MM.1S (cell line): ENCODE data around the gene AAK1.

Experiments used
- DNase-seq: peaks from one replicate; pipeline ENCODE4 v3.0.0-alpha.2; 2015
- H2AFZ ChIP-seq: fragments of 300-600 bp; sonication (generic); 2 replicates; pipeline ENCODE4 v1.6.0; 2016; ENCODE audit warnings: antibody characterized with exemption, low read length
- H3F3A ChIP-seq: fragments of 300-600 bp; sonication (generic); 2 replicates; pipeline ENCODE4 v1.6.1; 2016; ENCODE audit warnings: mild to moderate bottlenecking, antibody characterized with exemption, low read length, moderate library complexity, mixed read lengths; ENCODE audit not compliant: insufficient read depth
- H3K27ac ChIP-seq: fragments of 300-600 bp; sonication (generic); 2 replicates; pipeline ENCODE4 v1.5.1; 2016; ENCODE audit warnings: mild to moderate bottlenecking, low read length
- H3K27me3 ChIP-seq: fragments of 300-600 bp; sonication (generic); replicated peaks from 2 replicates; pipeline ENCODE4 v1.6.0; 2016; ENCODE audit warnings: low read length; ENCODE audit not compliant: insufficient read depth
- H3K36me3 ChIP-seq: fragments of 300-600 bp; sonication (generic); replicated peaks from 2 replicates; pipeline ENCODE4 v1.6.1; 2016; ENCODE audit warnings: mild to moderate bottlenecking, low read length, mixed read lengths; ENCODE audit not compliant: insufficient read depth
- H3K4me1 ChIP-seq: fragments of 300-600 bp; sonication (generic); 2 replicates; pipeline ENCODE4 v1.6.1; 2016; ENCODE audit warnings: low read length, mixed read lengths
- H3K4me2 ChIP-seq: fragments of 300-600 bp; sonication (generic); 2 replicates; pipeline ENCODE4 v1.6.0; 2016; ENCODE audit warnings: low read depth, low read length
- H3K4me3 ChIP-seq: fragments of 300-600 bp; sonication (generic); 2 replicates; pipeline ENCODE4 v1.5.1; 2016; ENCODE audit warnings: low read length, mixed read lengths
- H3K79me2 ChIP-seq: fragments of 300-600 bp; sonication (generic); 2 replicates; pipeline ENCODE4 v1.6.1; 2016; ENCODE audit warnings: mixed run types, low read length, mixed read lengths
- H3K9ac ChIP-seq: fragments of 300-600 bp; sonication (generic); 2 replicates; pipeline ENCODE4 v1.6.1; 2016; ENCODE audit warnings: low read length, mixed read lengths
- H3K9me2 ChIP-seq: fragments of 300-600 bp; sonication (generic); replicated peaks from 2 replicates; pipeline ENCODE4 v1.6.1; 2016; ENCODE audit warnings: mild to moderate bottlenecking, low read length, mixed read lengths; ENCODE audit not compliant: insufficient read depth
- H3K9me3 ChIP-seq: fragments of 300-600 bp; sonication (generic); replicated peaks from 2 replicates; pipeline ENCODE4 v1.6.1; 2016; ENCODE audit warnings: mild to moderate bottlenecking, low read length, mixed read lengths; ENCODE audit not compliant: insufficient read depth
- H4K20me1 ChIP-seq: fragments of 300-600 bp; sonication (generic); 2 replicates; pipeline ENCODE4 v1.6.1; 2016; ENCODE audit warnings: mild to moderate bottlenecking, low read length, moderate library complexity, mixed read lengths; ENCODE audit not compliant: insufficient read depth
- EZH2 ChIP-seq: fragments of 300-600 bp; sonication (generic); optimal IDR thresholded peaks from 2 replicates; pipeline ENCODE3; 2017; ENCODE audit warnings: low read depth, mild to moderate bottlenecking, antibody characterized with exemption, low read length, mixed read lengths
- EZH2phosphoT487 ChIP-seq: fragments of 300-600 bp; sonication (generic); IDR thresholded peaks from 2 replicates; pipeline ENCODE4 v1.6.1; 2018; ENCODE audit warnings: antibody characterized with exemption, low read length
- TF ChIP-seq, protein P1 (sequence below): fragments of 300-600 bp; sonication (generic); IDR thresholded peaks from 2 replicates; pipeline ENCODE4 v1.5.1; 2016; ENCODE audit warnings: antibody characterized with exemption, low read length, mixed read lengths

AAK1 gene

DNA sequence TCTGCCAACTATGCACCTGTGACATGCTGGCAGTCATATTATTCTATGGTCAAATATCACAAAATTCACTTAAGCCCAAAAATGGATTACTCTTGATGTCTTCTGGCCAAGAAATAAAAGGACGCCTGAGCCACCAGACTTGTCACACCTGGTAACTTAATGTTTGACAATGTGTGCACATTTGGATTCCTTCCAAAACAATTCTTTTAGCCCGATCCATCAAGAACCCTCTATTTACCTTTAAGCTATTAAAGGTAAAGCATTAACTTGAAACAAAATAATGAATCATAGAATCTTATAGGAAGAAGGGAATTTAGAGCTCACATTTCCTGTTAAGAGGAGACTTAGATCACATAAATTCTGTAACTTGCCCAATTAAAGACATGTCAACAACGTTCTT lies 159.8 kb downstream of the AAK1 start:
- Histone ChIP-seq H3K27me3 (no peaks in the 10 kb centered on the region), H3K36me3 (no peaks in the 10 kb centered on the region), H2AFZ (no peak overlapping the region), H4K20me1 (no peaks in the 10 kb centered on the region), H3K9ac (no peak overlapping the region), H3F3A (no peaks in the 10 kb centered on the region), H3K9me3 (no peaks in the 10 kb centered on the region), H3K4me2 (no peak overlapping the region), H3K9me2 (no peaks in the 10 kb centered on the region), H3K79me2 (no peaks in the 10 kb centered on the region), H3K4me1 (no peaks in the 10 kb centered on the region), H3K4me3 (no peak overlapping the region), H3K27ac (no peak overlapping the region)
- no peak for DNase-seq
- TF ChIP-seq, protein P1, sequence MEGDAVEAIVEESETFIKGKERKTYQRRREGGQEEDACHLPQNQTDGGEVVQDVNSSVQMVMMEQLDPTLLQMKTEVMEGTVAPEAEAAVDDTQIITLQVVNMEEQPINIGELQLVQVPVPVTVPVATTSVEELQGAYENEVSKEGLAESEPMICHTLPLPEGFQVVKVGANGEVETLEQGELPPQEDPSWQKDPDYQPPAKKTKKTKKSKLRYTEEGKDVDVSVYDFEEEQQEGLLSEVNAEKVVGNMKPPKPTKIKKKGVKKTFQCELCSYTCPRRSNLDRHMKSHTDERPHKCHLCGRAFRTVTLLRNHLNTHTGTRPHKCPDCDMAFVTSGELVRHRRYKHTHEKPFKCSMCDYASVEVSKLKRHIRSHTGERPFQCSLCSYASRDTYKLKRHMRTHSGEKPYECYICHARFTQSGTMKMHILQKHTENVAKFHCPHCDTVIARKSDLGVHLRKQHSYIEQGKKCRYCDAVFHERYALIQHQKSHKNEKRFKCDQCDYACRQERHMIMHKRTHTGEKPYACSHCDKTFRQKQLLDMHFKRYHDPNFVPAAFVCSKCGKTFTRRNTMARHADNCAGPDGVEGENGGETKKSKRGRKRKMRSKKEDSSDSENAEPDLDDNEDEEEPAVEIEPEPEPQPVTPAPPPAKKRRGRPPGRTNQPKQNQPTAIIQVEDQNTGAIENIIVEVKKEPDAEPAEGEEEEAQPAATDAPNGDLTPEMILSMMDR: no peak

DNA sequence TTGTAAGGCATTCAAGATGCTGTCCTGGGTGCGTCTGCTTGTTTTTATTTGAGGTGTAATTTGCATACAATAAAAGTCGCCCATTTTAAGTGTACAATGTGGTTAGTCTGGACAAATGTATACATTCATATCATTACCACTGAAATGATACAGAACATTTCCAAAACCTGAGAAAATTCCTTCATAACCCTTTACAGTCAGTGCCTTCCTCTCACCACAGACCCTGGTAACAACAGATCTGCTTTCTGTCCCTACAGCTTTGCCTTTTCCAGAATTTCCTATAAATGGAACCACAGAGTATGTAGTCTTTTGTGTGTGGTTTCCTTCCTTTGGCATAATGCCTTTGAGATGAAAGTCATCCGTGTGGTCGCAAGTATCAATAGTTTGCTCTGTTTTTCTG lies 160.5 kb downstream of the AAK1 start:
- H3K4me2 ChIP-seq: no peak overlapping the region
- H3K4me3 ChIP-seq: no peak overlapping the region
- 0 out of 2 replicates have a peak, but pooled peaks cover under 1% of the 10 kb centered on the region for H3F3A ChIP-seq
- no peaks in the 10 kb centered on the region for H3K27me3 ChIP-seq
- no peaks in the 10 kb centered on the region for H3K79me2 ChIP-seq
- H3K27ac ChIP-seq: no peak overlapping the region
- H3K36me3 ChIP-seq: no peaks in the 10 kb centered on the region
- H3K9me3 ChIP-seq: no peaks in the 10 kb centered on the region
- TF ChIP-seq EZH2phosphoT487 (no peak), EZH2 (no peak)
- TF ChIP-seq, protein P1: no peak
- H4K20me1 ChIP-seq: no peaks in the 10 kb centered on the region
- no peaks in the 10 kb centered on the region for H3K9me2 ChIP-seq
- H3K4me1 ChIP-seq: peaks cover under 1% of the 10 kb centered on the region
- no peak for DNase-seq
- no peak overlapping the region for H2AFZ ChIP-seq
- H3K9ac ChIP-seq: no peak overlapping the region

DNA sequence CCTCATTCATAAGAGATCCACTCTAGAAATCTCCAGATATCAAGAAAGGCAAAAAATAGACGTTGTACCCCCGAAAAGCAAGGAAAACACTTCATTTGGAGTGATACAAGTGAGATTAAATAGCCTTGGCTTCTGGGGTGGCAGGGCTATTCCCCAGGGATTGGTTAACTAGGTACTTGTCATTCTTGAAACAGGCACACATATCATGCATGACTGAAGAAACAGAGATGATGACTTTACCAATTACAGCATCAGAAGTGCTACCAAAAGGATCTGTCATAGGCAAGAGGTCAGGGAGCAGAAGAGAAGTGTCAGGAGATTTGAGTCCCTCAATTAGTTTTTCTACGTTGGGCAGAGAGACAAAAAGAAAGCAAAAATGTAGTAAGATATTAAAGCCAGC lies 161.1 kb downstream of the AAK1 start:
- Histone ChIP-seq H2AFZ (no peak overlapping the region), H3K27me3 (no peaks in the 10 kb centered on the region), H3K9ac (no peak overlapping the region), H4K20me1 (no peaks in the 10 kb centered on the region), H3K36me3 (no peaks in the 10 kb centered on the region), H3K79me2 (no peaks in the 10 kb centered on the region), H3F3A (peaks cover 6% of the 10 kb centered on the region; the same call in 1 of the 2 replicates), H3K9me3 (no peaks in the 10 kb centered on the region), H3K9me2 (no peaks in the 10 kb centered on the region), H3K4me2 (no peak overlapping the region), H3K4me3 (no peak overlapping the region), H3K27ac (no peak overlapping the region), H3K4me1 (peaks cover 6% of the 10 kb centered on the region)
- TF ChIP-seq EZH2 (no peak), EZH2phosphoT487 (no peak)
- TF ChIP-seq, protein P1: no peak
- DNase-seq: no peak

DNA sequence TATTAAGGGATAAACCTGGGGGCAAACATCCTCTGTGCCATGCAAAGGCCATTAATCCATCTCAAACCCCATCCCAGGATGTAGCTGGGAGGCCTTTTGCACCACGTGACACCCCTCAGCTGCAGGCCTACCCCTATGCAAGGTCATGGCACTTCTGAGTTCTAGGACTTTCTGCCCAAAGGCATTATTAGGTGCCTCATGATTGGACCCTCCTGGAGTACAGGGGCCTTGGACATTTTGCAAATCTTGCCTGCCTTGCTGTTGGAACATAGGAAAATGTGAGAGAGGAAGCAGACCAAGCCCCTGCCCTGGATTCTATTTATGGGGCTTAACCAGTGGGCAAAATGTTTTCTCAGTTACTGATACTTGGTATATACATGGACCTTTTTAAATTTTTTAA lies 162.1 kb downstream of the AAK1 start:
- Histone ChIP-seq H2AFZ (no peak overlapping the region), H4K20me1 (no peaks in the 10 kb centered on the region), H3K9me3 (no peaks in the 10 kb centered on the region), H3K4me2 (no peak overlapping the region), H3K9me2 (no peaks in the 10 kb centered on the region), H3K4me1 (peaks cover 10% of the 10 kb centered on the region), H3K4me3 (no peak overlapping the region), H3K9ac (no peak overlapping the region), H3F3A (peaks cover 10% of the 10 kb centered on the region; the same call in 1 of the 2 replicates), H3K36me3 (no peaks in the 10 kb centered on the region), H3K27ac (no peak overlapping the region), H3K79me2 (no peaks in the 10 kb centered on the region), H3K27me3 (no peaks in the 10 kb centered on the region)
- no peak for DNase-seq
- TF ChIP-seq, protein P1: no peak
- TF ChIP-seq EZH2: no peak
- TF ChIP-seq EZH2phosphoT487: no peak
